Panc1 (cell line): ENCODE data around the gene TPRG1L.

Experiments
- CTCF ChIP-seq: fragments of 450-650 bp; IDR thresholded peaks from 2 replicates; pipeline ENCODE4 v1.5.1; 2017; ENCODE audit warnings: mild to moderate bottlenecking
- POLR2AphosphoS5 ChIP-seq: IDR thresholded peaks from 2 replicates; pipeline ENCODE4 v1.6.1; 2012; ENCODE audit warnings: mild to moderate bottlenecking, low read depth, low read length, moderate library complexity
- TF ChIP-seq, protein P1 (sequence below), 2 experiments: IDR thresholded peaks; 2 replicates each; pipeline ENCODE4 v1.6.1; 2011 to 2012; ENCODE audit warnings: low read depth in 2 of 2, control low read depth in 1 of 2, low read length in 1 of 2, mild to moderate bottlenecking in 1 of 2, moderate library complexity in 1 of 2; ENCODE audit not compliant: insufficient read depth in 1 of 2

GRCh38 chr1:3632298-3632697 is 7.5 kb downstream of the TPRG1L start:
- TF ChIP-seq CTCF (no peak), POLR2AphosphoS5 (no peak)
- TF ChIP-seq, protein P1, sequence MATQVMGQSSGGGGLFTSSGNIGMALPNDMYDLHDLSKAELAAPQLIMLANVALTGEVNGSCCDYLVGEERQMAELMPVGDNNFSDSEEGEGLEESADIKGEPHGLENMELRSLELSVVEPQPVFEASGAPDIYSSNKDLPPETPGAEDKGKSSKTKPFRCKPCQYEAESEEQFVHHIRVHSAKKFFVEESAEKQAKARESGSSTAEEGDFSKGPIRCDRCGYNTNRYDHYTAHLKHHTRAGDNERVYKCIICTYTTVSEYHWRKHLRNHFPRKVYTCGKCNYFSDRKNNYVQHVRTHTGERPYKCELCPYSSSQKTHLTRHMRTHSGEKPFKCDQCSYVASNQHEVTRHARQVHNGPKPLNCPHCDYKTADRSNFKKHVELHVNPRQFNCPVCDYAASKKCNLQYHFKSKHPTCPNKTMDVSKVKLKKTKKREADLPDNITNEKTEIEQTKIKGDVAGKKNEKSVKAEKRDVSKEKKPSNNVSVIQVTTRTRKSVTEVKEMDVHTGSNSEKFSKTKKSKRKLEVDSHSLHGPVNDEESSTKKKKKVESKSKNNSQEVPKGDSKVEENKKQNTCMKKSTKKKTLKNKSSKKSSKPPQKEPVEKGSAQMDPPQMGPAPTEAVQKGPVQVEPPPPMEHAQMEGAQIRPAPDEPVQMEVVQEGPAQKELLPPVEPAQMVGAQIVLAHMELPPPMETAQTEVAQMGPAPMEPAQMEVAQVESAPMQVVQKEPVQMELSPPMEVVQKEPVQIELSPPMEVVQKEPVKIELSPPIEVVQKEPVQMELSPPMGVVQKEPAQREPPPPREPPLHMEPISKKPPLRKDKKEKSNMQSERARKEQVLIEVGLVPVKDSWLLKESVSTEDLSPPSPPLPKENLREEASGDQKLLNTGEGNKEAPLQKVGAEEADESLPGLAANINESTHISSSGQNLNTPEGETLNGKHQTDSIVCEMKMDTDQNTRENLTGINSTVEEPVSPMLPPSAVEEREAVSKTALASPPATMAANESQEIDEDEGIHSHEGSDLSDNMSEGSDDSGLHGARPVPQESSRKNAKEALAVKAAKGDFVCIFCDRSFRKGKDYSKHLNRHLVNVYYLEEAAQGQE (IDR thresholded peaks at IDR 0.05; ENCODE audit: insufficient read depth in 1 of 2, low read depth in 2 of 2, low read length in 1 of 2) = no peak
